ENCODE data around the gene USP21. TPM values are rescaled to one million over a fixed set of nuclear protein-coding genes. Genes with fewer than 3 reads are reported as not detected.

Gene USP21
- total and polyA plus RNA-seq, 12 donors, result 8.8 to 24.0 (median 14.7) TPM

- H3K27me3 ChIP-seq, result no peaks in the 10 kb centered on the region
- H3K4me3 ChIP-seq, result peak overlapping the region in 8 of 10 donors; percentile 60 to 89 (median 72)
- TF ChIP-seq CTCF (IDR thresholded peaks at IDR 0.05), result no peak
- 86 to 90% methylated on average over 10 of the region's 10 CpGs for WGBS, 2 donors
- peaks cover 3 to 51% (median 36%) of the 10 kb centered on the region in 9 donors for H3K4me1 ChIP-seq
- ATAC-seq (no peak), DNase-seq (no peak)
- intact Hi-C loops (cut with DNase I), result no loop called here
- H3K9me3 ChIP-seq, result no peaks in the 10 kb centered on the region
- H3K27ac ChIP-seq, result peak overlapping the region in 6 of 10 donors; percentile 84 to 93 (median 90)
- peaks cover 0 to 55% (median 22%) of the 10 kb centered on the region in 9 donors for H3K36me3 ChIP-seq
These were observed 16.6 kb downstream of the USP21 start for GRCh38 chr1:161175771-161176453.

DNA sequence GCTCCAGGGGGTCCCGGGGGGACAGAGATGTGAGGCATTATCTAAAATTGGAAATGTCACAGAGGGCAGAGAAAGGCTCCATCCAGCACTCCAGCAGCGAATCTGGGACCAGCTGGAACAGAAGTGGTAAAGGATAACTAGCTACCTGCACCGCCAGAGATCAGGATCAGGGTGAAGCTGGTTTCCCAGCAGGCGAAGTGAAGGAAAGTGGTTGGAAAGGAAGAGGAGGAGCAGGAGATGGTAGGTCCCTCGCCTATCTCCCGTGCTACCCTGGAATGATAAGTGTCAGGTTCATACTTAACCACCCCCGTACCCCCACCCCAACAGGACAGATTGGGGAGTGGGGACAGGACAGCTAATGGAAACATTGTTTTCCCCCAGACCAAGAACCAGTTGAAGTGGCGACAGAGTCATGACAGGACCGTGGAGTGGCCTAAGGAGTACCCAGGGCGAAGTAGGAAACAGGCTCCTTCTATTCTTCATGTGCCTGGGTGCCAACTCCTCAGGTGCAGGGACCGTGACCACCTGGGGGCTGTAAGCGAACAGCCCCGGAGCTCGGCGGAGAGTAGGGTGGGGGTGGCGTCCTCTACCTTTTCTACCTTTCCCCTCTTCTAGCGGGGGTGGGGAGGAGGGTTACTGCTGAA is 17.3 kb downstream of the USP21 start:
- peak overlapping the region; percentile 60 to 89 (median 76) for H3K4me3 ChIP-seq
- no peak for TF ChIP-seq CTCF (IDR thresholded peaks at IDR 0.05)
- WGBS, 2 donors, result 16 to 19% methylated on average over 17 of the region's 17 CpGs
- DNase-seq, result no peak
- peak in 5 of 8 donors; percentile 4 to 42 (median 12) for ATAC-seq
- intact Hi-C loops (cut with DNase I), result no loop called here
- H3K4me1 ChIP-seq, result peaks cover 3 to 49% (median 36%) of the 10 kb centered on the region in 9 donors
- no peaks in the 10 kb centered on the region for H3K27me3 ChIP-seq
- peaks cover 0 to 48% (median 15%) of the 10 kb centered on the region in 9 donors for H3K36me3 ChIP-seq
- H3K27ac ChIP-seq, result peak overlapping the region; percentile 70 to 93 (median 88)
- no peaks in the 10 kb centered on the region for H3K9me3 ChIP-seq

DNA sequence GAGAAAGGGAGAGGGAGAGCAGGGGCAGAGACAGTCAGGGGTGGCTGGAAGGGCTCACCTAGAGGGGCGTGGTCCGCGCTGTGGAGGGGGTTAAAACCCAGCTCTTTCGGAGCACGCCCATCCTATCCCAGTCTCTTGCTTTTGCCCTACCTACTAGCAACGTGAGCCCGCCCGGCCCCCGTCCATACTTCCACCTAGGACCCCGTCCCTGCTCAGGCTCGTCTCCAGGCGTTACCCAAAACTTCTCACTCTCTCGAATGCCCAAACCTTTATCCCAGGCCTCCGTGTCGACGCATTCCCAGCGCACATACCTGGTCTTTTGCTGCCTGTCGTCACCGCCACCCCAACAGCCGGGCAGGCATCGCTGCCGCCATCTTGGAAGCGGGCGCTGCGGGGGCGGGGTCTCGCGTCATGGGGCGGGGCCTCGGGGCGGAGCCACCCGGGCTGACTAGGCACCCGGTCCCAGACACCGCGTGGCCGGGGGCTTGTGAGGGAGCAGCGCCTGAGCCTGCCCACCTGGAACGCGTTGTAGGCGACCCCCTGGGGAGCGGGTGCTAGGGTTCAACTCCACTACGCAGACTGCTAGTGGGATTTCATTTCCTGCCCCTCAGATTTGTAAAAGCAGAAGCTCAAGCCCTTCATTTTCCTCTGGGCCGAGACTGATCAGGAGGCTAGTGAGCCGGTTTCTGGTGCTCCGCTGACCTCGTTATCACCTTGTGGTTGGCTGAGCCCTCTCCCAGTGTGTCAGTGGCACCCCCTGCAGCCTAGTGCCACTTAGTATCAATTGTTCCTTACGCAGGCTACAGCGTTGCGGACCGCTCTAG is 18.0 kb downstream of the USP21 start, which contains the start of gene B4GALT3:
TSS of gene B4GALT3 (minus strand) at position 396 of the 824 bp plus-strand sequence. CDS start 1,447 bp downstream, outside the sequence.
- WGBS, 2 donors, result 3 to 4% methylated on average over 50 of the region's 50 CpGs
- Histone ChIP-seq H3K9me3 (no peaks in the 10 kb centered on the region), H3K36me3 (peaks cover 0 to 40% (median 10%) of the 10 kb centered on the region in 9 donors), H3K27ac (peak within 1 kb of the TSS; percentile 70 to 93 (median 88)), H3K27me3 (no peaks in the 10 kb centered on the region), H3K4me3 (peak within 1 kb of the TSS; percentile 60 to 89 (median 76)), H3K4me1 (peaks cover 3 to 53% (median 29%) of the 10 kb centered on the region in 9 donors)
- TF ChIP-seq CTCF (IDR thresholded peaks at IDR 0.05), result peak in 6 of 9 donors; percentile 12 to 46 (median 24)
- peak; percentile 95 to 98 (median 97) for ATAC-seq
- intact Hi-C loops (cut with DNase I), result no loop called here
- peak; percentile 89 to 93 for DNase-seq

DNA sequence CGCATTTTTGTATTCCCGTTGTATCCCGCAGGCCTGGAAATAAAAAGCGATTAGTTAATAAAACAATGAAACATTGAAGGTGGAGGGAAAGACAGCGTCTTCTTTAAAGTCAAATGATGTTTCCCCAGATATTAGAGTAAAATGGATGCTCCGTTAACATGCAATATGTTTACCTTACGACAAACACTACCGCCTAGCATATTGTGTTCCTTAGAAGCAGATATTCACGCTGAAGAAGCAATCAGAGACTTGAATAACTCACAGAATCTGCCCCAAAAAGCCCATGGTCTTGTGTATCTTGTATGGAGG is 18.6 kb downstream of the USP21 start:
- Histone ChIP-seq H3K4me3 (peak overlapping the region in 9 of 10 donors; percentile 60 to 89 (median 73)), H3K27me3 (no peaks in the 10 kb centered on the region), H3K4me1 (peaks cover 3 to 53% (median 24%) of the 10 kb centered on the region in 9 donors), H3K36me3 (peaks cover 0 to 35% (median 10%) of the 10 kb centered on the region in 9 donors), H3K27ac (peak overlapping the region; percentile 70 to 93 (median 88)), H3K9me3 (no peaks in the 10 kb centered on the region)
- ATAC-seq (no peak), DNase-seq (no peak)
- WGBS, 2 donors, result 49 to 62% methylated on average over 9 of the region's 9 CpGs
- peak in 1 of 9 donors; percentile 2 for TF ChIP-seq CTCF (IDR thresholded peaks at IDR 0.05)
- intact Hi-C loops (cut with DNase I), result loop anchor here in 1 of 10 donors (2.0 kb wide), 1 partner anchor 45 kb away; the partner anchor contains the start of gene APOA2
